H1 (cell line): ENCODE data around the gene AP3B2. TPM values are rescaled to one million over a fixed set of nuclear protein-coding genes. Genes with fewer than 3 reads are reported as not detected.
A peak's percentile ranks its signal among the peaks of the same experiment; 100 is the strongest.

ENCODE experiments used
- CTCF ChIA-PET: fragments of 300-600 bp; sonication (Branson Sonifier 250); formaldehyde crosslinking; loops from one replicate; lab custom pipeline; 2021; ENCODE audit not compliant: partially characterized antibody; lab: Charles Lee
- POLR2A ChIA-PET: fragments of 300-600 bp; sonication (Branson Sonifier 250); formaldehyde crosslinking; loops from one replicate; lab custom pipeline; 2021; ENCODE audit warnings: inconsistent platforms; ENCODE audit not compliant: partially characterized antibody; lab: Charles Lee
- DNase-seq, 2 experiments: peaks; one replicate each; pipeline versions ENCODE4 v3.0.0 to v3.0.0-alpha.2; 2010 to 2022; ENCODE audit warnings: low spot score in 2 of 2, low read depth in 1 of 2, mixed read lengths in 1 of 2
- FAIRE-seq: peaks from 2 replicates; lab custom pipeline; 2011; peaks lifted over from hg19 to GRCh38; lab: Jason Lieb, UNC
- H2AFZ ChIP-seq: 2 replicates; pipeline ENCODE4 v1.8.1; 2012; ENCODE audit warnings: low read length, inconsistent platforms
- H2AK5ac ChIP-seq: 2 replicates; pipeline ENCODE4 v1.6.1; 2013; ENCODE audit warnings: low read depth, low read length
- H2BK120ac ChIP-seq: replicated peaks from 2 replicates; pipeline ENCODE3; 2013; ENCODE audit warnings: low read depth, low read length, inconsistent platforms
- H2BK12ac ChIP-seq: 2 replicates; pipeline ENCODE4 v1.6.1; 2013; ENCODE audit warnings: low read depth, low read length
- H2BK15ac ChIP-seq: 2 replicates; pipeline ENCODE4 v1.6.1; 2013; ENCODE audit warnings: low read length
- H2BK20ac ChIP-seq: 2 replicates; pipeline ENCODE4 v1.6.1; 2013; ENCODE audit warnings: low read length
- H2BK5ac ChIP-seq: 2 replicates; pipeline ENCODE4 v1.6.1; 2013; ENCODE audit warnings: low read depth, low read length
- H3K14ac ChIP-seq: 2 replicates; pipeline ENCODE4 v1.6.1; 2013; ENCODE audit warnings: inconsistent platforms; ENCODE audit not compliant: insufficient read length
- H3K18ac ChIP-seq: 2 replicates; pipeline ENCODE4 v1.6.1; 2013; ENCODE audit warnings: low read length; ENCODE audit errors: extremely low read depth
- H3K23ac ChIP-seq: 2 replicates; pipeline ENCODE4 v1.6.1; 2013; ENCODE audit warnings: inconsistent platforms; ENCODE audit not compliant: insufficient read length
- H3K23me2 ChIP-seq: 2 replicates; pipeline ENCODE4 v1.6.1; 2013; ENCODE audit warnings: low read depth, low read length
- H3K27ac ChIP-seq: 2 replicates; pipeline ENCODE4 v1.6.1; 2011; ENCODE audit warnings: low read depth, low read length, inconsistent platforms
- H3K27me3 ChIP-seq, 4 experiments: replicated peaks in 1 of 4; 1 replicate in 1 of 4; 2 replicates in 3 of 4; pipeline versions ENCODE4 v1.6.1 to v1.8.1; 2011 to 2013; ENCODE audit warnings: low read length in 3 of 4, mild to moderate bottlenecking in 3 of 4, inconsistent platforms in 2 of 4, mixed read lengths in 2 of 4, moderate library complexity in 1 of 4; ENCODE audit not compliant: control insufficient read depth in 3 of 4, insufficient read depth in 3 of 4; ENCODE audit errors: extremely low read depth in 1 of 4
- H3K36me3 ChIP-seq, 4 experiments: 2 replicates each; pipeline versions ENCODE4 v1.6.1 to v1.8.1; 2011 to 2013; ENCODE audit warnings: mild to moderate bottlenecking in 4 of 4, low read length in 3 of 4, moderate library complexity in 2 of 4, control low read depth in 1 of 4, inconsistent platforms in 1 of 4; ENCODE audit not compliant: insufficient read depth in 4 of 4, control insufficient read depth in 2 of 4
- H3K4ac ChIP-seq: replicated peaks from 2 replicates; pipeline ENCODE3; 2013; ENCODE audit warnings: low read length, low read depth, mixed read lengths, inconsistent platforms; ENCODE audit not compliant: insufficient read length
- H3K4me1 ChIP-seq, 4 experiments: replicated peaks in 1 of 4; 1 replicate in 1 of 4; 2 replicates in 3 of 4; pipeline versions ENCODE4 v1.6.1 to v1.8.1; 2011 to 2013; ENCODE audit warnings: low read length in 3 of 4, inconsistent platforms in 2 of 4, mixed read lengths in 1 of 4; ENCODE audit not compliant: insufficient read depth in 4 of 4, control insufficient read depth in 3 of 4
- H3K4me2 ChIP-seq, 2 experiments: 2 replicates each; pipeline versions ENCODE4 v1.6.1 to v1.8.1; 2011 to 2013; ENCODE audit warnings: low read depth in 2 of 2, low read length in 2 of 2, control low read depth in 1 of 2, inconsistent platforms in 1 of 2, mild to moderate bottlenecking in 1 of 2; ENCODE audit not compliant: insufficient read depth in 1 of 2
- H3K4me3 ChIP-seq, 4 experiments: fragments of 200-600, 300-600 bp in 1 of 4; sonication (generic), shearing (Covaris generic), sonication (Bioruptor Twin) in 1 of 4; 2 replicates each; pipeline versions ENCODE4 v1.5.1 to v1.8.1; 2011 to 2016; ENCODE audit warnings: low read length in 4 of 4, low read depth in 3 of 4, control low read depth in 2 of 4, inconsistent platforms in 2 of 4, mild to moderate bottlenecking in 2 of 4, mixed read lengths in 1 of 4, moderate library complexity in 1 of 4; ENCODE audit not compliant: insufficient read depth in 2 of 4; ENCODE audit errors: extremely low read depth in 1 of 4
- H3K56ac ChIP-seq: replicated peaks from 2 replicates; pipeline ENCODE3; 2013; ENCODE audit warnings: low read depth, mild to moderate bottlenecking, mixed read lengths, low read length, inconsistent platforms; ENCODE audit not compliant: insufficient read length
- H3K79me1 ChIP-seq: 2 replicates; pipeline ENCODE4 v1.6.1; 2013; ENCODE audit warnings: low read depth, low read length, control low read depth
- H3K79me2 ChIP-seq, 2 experiments: 2 replicates each; pipeline versions ENCODE4 v1.6.1 to v1.8.1; 2012 to 2013; ENCODE audit warnings: low read length in 2 of 2, mild to moderate bottlenecking in 2 of 2, inconsistent platforms in 1 of 2; ENCODE audit not compliant: insufficient read depth in 2 of 2, control insufficient read depth in 1 of 2
- H3K9ac ChIP-seq, 4 experiments: replicated peaks in 1 of 4; 1 replicate in 1 of 4; 2 replicates in 3 of 4; pipeline versions ENCODE4 v1.6.1 to v1.8.1; 2011 to 2013; ENCODE audit warnings: low read depth in 3 of 4, low read length in 3 of 4, control low read depth in 2 of 4, mild to moderate bottlenecking in 2 of 4, moderate library complexity in 2 of 4, inconsistent platforms in 1 of 4; ENCODE audit errors: extremely low read depth in 1 of 4
- H3K9me3 ChIP-seq, 2 experiments: 2 replicates each; pipeline versions ENCODE4 v1.6.1 to v1.8.1; 2012 to 2013; ENCODE audit warnings: mild to moderate bottlenecking in 2 of 2, moderate library complexity in 2 of 2, control low read depth in 1 of 2, inconsistent platforms in 1 of 2, low read depth in 1 of 2, low read length in 1 of 2, mixed read lengths in 1 of 2; ENCODE audit not compliant: insufficient read depth in 2 of 2
- H4K20me1 ChIP-seq, 2 experiments: replicated peaks in 1 of 2; 2 replicates each; pipeline versions ENCODE3 to v1.8.1; 2011 to 2013; ENCODE audit warnings: inconsistent platforms in 2 of 2, low read length in 2 of 2, mild to moderate bottlenecking in 1 of 2; ENCODE audit not compliant: insufficient read depth in 2 of 2, control insufficient read depth in 1 of 2
- H4K5ac ChIP-seq: 2 replicates; pipeline ENCODE4 v1.6.1; 2013; ENCODE audit warnings: low read length, low read depth, mixed read lengths, inconsistent platforms; ENCODE audit not compliant: insufficient read length
- H4K8ac ChIP-seq: 2 replicates; pipeline ENCODE4 v1.8.0; 2013; ENCODE audit warnings: mild to moderate bottlenecking, moderate library complexity, low read length, inconsistent platforms; ENCODE audit not compliant: insufficient read depth; ENCODE audit errors: extremely low read depth
- H4K91ac ChIP-seq: replicated peaks from 2 replicates; pipeline ENCODE3; 2013; ENCODE audit warnings: low read length, mixed read lengths, inconsistent platforms; ENCODE audit not compliant: insufficient read length
- CEBPB ChIP-seq: IDR thresholded peaks from 2 replicates; pipeline ENCODE4 v1.6.1; 2012; ENCODE audit warnings: low read depth, low read length
- HDAC2 ChIP-seq, 2 experiments: fragments of 300-600 bp in 1 of 2; sonication (generic) in 1 of 2; IDR thresholded peaks; 2 replicates each; pipeline ENCODE4 v1.6.1; 2011 to 2012; ENCODE audit warnings: low read depth in 2 of 2, low read length in 2 of 2, mild to moderate bottlenecking in 2 of 2, moderate library complexity in 2 of 2, borderline replicate concordance in 1 of 2, inconsistent platforms in 1 of 2
- KDM1A ChIP-seq: fragments of 200-600, 300-600 bp; sonication (generic); IDR thresholded peaks from 2 replicates; pipeline ENCODE4 v1.7.1; 2016; ENCODE audit warnings: mild to moderate bottlenecking, low read length, borderline replicate concordance
- KDM5A ChIP-seq: fragments of 200-600 bp; IDR thresholded peaks from 2 replicates; pipeline ENCODE4 v1.7.1; 2012; ENCODE audit warnings: mild to moderate bottlenecking, low read length, inconsistent platforms, mixed read lengths
- MAFK ChIP-seq: IDR thresholded peaks from 2 replicates; pipeline ENCODE4 v1.6.1; 2012; ENCODE audit warnings: low read depth, mild to moderate bottlenecking, improper control_type of control experiment, low read length
- PHF8 ChIP-seq: fragments of 200-600 bp; sonication (generic); conservative IDR thresholded peaks from 2 replicates; pipeline ENCODE4 v1.7.1; 2012; ENCODE audit warnings: low read depth, mild to moderate bottlenecking, inconsistent platforms, low read length, moderate library complexity
- RAD21 ChIP-seq, 2 experiments: IDR thresholded peaks in 1 of 2; conservative IDR thresholded peaks in 1 of 2; 2 replicates each; pipeline ENCODE4 v1.6.1; 2011; ENCODE audit warnings: low read depth in 2 of 2, low read length in 2 of 2, improper control_type of control experiment in 1 of 2, inconsistent platforms in 1 of 2, mild to moderate bottlenecking in 1 of 2, moderate library complexity in 1 of 2
- SAP30 ChIP-seq: fragments of 300-600 bp; sonication (generic); IDR thresholded peaks from 2 replicates; pipeline ENCODE4 v1.7.1; 2012; ENCODE audit warnings: low read length, moderate library complexity, mild to moderate bottlenecking, inconsistent platforms; ENCODE audit not compliant: insufficient read depth, insufficient replicate concordance
- SIN3A ChIP-seq, 2 experiments: IDR thresholded peaks in 1 of 2; conservative IDR thresholded peaks in 1 of 2; 2 replicates each; pipeline ENCODE4 v1.6.1; 2011 to 2012; ENCODE audit warnings: low read length in 2 of 2, improper control_type of control experiment in 1 of 2, low read depth in 1 of 2, mild to moderate bottlenecking in 1 of 2
- SP1 ChIP-seq: IDR thresholded peaks from 2 replicates; pipeline ENCODE4 v1.6.1; 2011; ENCODE audit warnings: low read depth, low read length
- SP2 ChIP-seq: IDR thresholded peaks from 2 replicates; pipeline ENCODE4 v1.6.1; 2012; ENCODE audit warnings: mild to moderate bottlenecking, low read length, inconsistent platforms
- SUZ12 ChIP-seq: fragments of 200-600 bp; sonication (generic); IDR thresholded peaks from 2 replicates; pipeline ENCODE4 v1.6.1; 2012; ENCODE audit warnings: mild to moderate bottlenecking, inconsistent platforms, low read length, moderate library complexity, mixed read lengths
- YY1 ChIP-seq: IDR thresholded peaks from 2 replicates; pipeline ENCODE4 v1.6.1; 2011; ENCODE audit warnings: low read depth, mild to moderate bottlenecking, low read length
- WGBS, 2 experiments: shearing (Covaris generic) in 1 of 2; methylation state at CpG; one replicate each; pipeline versions ENCODE4 v1.1.6 to v1.1.7; 2013 to 2015; ENCODE audit warnings: low lambda C conversion rate in 2 of 2, mixed read lengths in 2 of 2, inconsistent platforms in 1 of 2, low coverage in 1 of 2, missing lambda C conversion rate in 1 of 2; ENCODE audit not compliant: insufficient replicate concordance in 2 of 2, insufficient coverage in 1 of 2, insufficient read length in 1 of 2; ENCODE audit errors: extremely low coverage in 1 of 2, missing lambda C conversion rate in 1 of 2; 5-methylcytosine and 5-hydroxymethylcytosine counted together
- polyA plus RNA-seq, 7 experiments: library from polyadenylated mRNA; depleted of rRNA in 3 of 7; stranded (reverse) in 5 of 7; unstranded in 2 of 7; fragments of >200 nt in 5 of 7; fragments of 200-250 nt in 2 of 7; gene quantifications; 1 replicate in 5 of 7; 2 replicates in 1 of 7; 4 replicates in 1 of 7; pipeline versions ENCODE4 v1.2.1 to v1.2.3, GENCODE V29; 2011 to 2013; ENCODE audit warnings: missing spikeins in 2 of 7, mixed read lengths in 2 of 7
- total RNA-seq: library from RNA; stranded (reverse); fragmentation: NEBNext Ultra II Directional; extraction: Animal tissue kit (Norgen Biotek cat#: 25700); gene quantifications from 2 replicates; pipeline ENCODE4 v1.2.1, GENCODE V29; 2021

The AP3B2 gene
- total and polyA plus RNA-seq, 2 of the 8 experiments (the other 6 are each of a cell fraction or from before 2014, with no cell fraction given) = 21.8 to 25.7 TPM

GRCh38 chr15:82674873-82675272 lies 34.8 kb downstream of the AP3B2 start:
- H3K79me2 ChIP-seq = no peaks in the 10 kb centered on the region
- no peak overlapping the region for H2BK12ac ChIP-seq
- no peak overlapping the region for H3K27ac ChIP-seq
- no peak overlapping the region for H2AFZ ChIP-seq
- H3K23me2 ChIP-seq = peaks cover 3% of the 10 kb centered on the region; the same call in 1 of the 2 replicates
- H3K23ac ChIP-seq = no peak overlapping the region
- no peak overlapping the region for H2BK15ac ChIP-seq
- POLR2A ChIA-PET = no interaction called here
- peaks cover 0 to 5% (median 0%) of the 10 kb centered on the region in 4 experiments; a peak in 1 of 7 replicates for H3K4me1 ChIP-seq
- CTCF ChIA-PET = no interaction called here
- H3K9me3 ChIP-seq = no peaks in the 10 kb centered on the region
- H3K36me3 ChIP-seq = no peaks in the 10 kb centered on the region
- H3K27me3 ChIP-seq = peaks cover 0 to 6% (median 2%) of the 10 kb centered on the region in 4 experiments; a peak in 3 of 7 replicates
- H3K9ac ChIP-seq = no peak overlapping the region
- H4K20me1 ChIP-seq = no peaks in the 10 kb centered on the region
- no peak overlapping the region for H3K18ac ChIP-seq
- no peak overlapping the region for H2BK120ac ChIP-seq
- no peak overlapping the region for H2AK5ac ChIP-seq
- FAIRE-seq (peak; percentile 36), DNase-seq (no peak)
- H3K14ac ChIP-seq = no peak overlapping the region
- H3K4me2 ChIP-seq = no peak overlapping the region
- no peak overlapping the region for H4K8ac ChIP-seq
- 97% methylated on average over 2 of the region's 2 CpGs; no CpG with 5 or more reads in 1 of the 2 experiments for WGBS, 2 experiments
- no peak overlapping the region for H2BK20ac ChIP-seq
- H3K79me1 ChIP-seq = no peaks in the 10 kb centered on the region
- no peak overlapping the region for H3K56ac ChIP-seq
- H2BK5ac ChIP-seq = no peak overlapping the region
- TF ChIP-seq KDM1A (no peak), PHF8 (no peak), CEBPB (no peak), RAD21 (IDR thresholded peaks at IDR 0.05 in 1 of 2, conservative IDR thresholded peaks at IDR 0.05 in 1 of 2; ENCODE audit: low read depth in 2 of 2, low read length in 2 of 2) (no peak), SP2 (no peak), MAFK (no peak), SAP30 (no peak), YY1 (no peak), HDAC2 (IDR thresholded peaks at IDR 0.05; ENCODE audit: borderline replicate concordance in 1 of 2, low read depth in 2 of 2, low read length in 2 of 2) (no peak), KDM5A (no peak), SUZ12 (no peak), SIN3A (conservative IDR thresholded peaks at IDR 0.05 in 1 of 2, IDR thresholded peaks at IDR 0.05 in 1 of 2; ENCODE audit: low read depth in 1 of 2, low read length in 2 of 2) (no peak), SP1 (no peak)
- H3K4me3 ChIP-seq = no peak overlapping the region
- no peak overlapping the region for H3K4ac ChIP-seq
- no peak overlapping the region for H4K91ac ChIP-seq
- no peak overlapping the region for H4K5ac ChIP-seq
